ENCODE measurements around the gene OPRD1.
A peak's percentile ranks its signal among the peaks of the same experiment; 100 is the strongest.
"Not testable (repeated sequence)": the region's sequence is repeated elsewhere in the genome, so short reads cannot be mapped to it uniquely, and the experiment has no call there.

The OPRD1 gene

DNA sequence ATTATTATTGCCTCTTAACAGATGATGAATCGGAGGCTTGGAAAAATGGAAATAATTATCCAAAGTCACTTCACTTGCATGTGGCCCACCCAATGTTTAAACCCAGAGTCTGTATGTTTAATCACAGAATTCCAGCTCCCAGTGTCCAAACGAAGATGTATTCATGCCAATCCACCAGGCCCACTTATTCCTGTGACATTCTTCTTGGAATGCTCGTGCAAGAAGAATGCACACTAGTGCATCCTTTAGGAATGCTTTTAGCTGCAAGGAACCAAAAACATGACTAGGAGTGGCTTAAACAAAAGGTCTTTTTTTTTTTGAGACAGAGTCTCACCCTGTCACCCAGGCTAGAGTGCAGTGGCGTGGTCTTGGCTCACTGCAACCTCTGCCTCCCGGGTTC, 8.9 kb upstream of the OPRD1 start:
- DNase-seq, result no peak

DNA sequence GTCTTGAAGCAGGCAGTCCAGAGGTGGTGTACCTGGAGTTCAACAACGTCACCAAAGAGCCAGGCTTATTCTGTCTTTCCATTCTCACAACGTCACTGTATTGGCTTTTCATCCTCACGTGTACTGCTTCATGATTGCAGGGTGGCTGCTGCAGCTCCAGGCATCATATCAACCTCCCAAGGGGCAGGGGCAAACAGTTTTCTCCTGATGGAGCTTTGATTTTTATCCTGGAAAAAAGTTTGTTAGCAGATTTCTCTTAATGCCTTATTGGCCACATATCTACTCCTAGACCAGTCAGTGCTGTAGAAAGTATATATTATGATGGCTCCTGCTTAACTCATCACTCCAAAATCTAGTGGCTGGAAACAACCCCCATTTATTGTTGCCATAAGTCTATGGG, 8.3 kb upstream of the OPRD1 start:
- no peak for DNase-seq

DNA sequence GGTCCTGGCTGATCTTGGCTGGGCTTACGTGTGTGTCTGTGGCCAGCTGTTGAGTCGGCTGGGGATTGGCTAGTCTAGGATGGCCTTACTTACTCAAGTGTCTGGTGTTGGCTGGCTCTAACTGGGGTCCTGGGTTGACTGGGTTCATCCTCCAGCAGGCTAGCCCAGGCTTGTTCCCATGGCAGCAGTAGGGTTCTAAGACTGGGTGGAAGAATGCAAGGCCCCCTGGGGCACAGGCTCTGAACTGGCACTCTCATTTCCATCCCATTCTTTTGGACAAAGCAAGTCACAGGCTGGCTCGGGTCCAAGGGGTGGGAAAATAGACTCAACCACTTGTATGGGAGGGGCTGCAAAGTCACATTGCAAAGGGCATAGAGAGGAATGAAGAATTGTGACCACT, 7.9 kb upstream of the OPRD1 start:
- DNase-seq, result no peak

DNA sequence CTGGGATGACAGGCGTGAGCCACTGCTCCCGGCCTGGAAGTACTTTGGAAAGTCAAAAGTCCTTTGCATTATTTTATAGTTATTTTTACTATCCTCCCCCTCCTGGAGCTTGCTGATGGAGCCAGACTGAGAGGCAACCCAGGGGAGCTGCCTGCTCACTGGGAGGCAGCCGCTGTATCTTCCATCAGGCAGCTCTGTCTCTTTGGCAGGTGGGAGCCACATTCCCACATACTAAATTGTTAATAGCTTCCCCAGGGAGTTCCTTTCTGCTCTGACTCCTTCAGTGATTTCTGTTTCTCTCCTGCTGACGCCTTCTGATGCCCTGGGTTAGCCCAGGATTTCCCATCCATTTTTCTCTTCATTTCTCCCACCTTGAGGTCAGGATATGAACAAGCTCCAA, 4.9 kb upstream of the OPRD1 start:
- DNase-seq, result no peak

DNA sequence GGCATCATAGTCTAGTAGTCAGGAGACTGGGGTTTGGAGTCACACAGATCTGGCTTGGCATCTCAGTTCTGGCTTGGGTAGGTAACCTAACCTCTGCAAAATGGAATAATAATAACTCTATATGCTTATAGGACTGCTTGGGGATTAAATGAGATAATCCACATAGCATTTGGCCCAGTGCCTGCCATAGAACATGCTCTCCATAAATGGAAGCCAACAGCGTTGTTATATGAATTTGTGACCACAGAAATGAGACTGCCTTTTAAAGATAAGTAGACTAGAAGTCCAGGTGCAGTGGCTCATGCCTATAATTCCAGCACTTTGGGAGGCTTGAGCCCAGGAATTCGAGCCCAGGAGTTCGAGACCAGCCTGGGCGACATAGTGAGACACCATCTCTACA, 4.0 kb upstream of the OPRD1 start:
- no peak for DNase-seq

DNA sequence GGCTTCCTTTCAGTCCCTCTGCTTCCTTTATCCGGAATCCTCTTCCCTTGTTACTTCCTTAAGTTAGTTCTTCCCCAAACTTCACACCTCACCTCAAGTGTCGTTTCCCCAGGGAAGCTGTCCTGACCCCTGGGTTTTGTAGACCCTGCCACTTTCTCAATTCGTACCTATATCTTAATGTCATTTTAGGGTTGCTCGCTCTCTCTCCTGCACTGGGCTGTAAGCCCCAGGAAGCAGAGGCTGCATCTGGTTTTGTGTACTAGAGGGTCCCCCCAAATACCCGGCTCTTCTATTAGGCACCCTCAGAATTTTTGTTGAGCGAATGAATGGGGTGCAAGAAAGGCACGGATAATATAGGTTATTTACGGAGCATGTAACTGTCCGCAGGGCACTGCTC, 603 bp upstream of the OPRD1 start:
- DNase-seq, result no peak

DNA sequence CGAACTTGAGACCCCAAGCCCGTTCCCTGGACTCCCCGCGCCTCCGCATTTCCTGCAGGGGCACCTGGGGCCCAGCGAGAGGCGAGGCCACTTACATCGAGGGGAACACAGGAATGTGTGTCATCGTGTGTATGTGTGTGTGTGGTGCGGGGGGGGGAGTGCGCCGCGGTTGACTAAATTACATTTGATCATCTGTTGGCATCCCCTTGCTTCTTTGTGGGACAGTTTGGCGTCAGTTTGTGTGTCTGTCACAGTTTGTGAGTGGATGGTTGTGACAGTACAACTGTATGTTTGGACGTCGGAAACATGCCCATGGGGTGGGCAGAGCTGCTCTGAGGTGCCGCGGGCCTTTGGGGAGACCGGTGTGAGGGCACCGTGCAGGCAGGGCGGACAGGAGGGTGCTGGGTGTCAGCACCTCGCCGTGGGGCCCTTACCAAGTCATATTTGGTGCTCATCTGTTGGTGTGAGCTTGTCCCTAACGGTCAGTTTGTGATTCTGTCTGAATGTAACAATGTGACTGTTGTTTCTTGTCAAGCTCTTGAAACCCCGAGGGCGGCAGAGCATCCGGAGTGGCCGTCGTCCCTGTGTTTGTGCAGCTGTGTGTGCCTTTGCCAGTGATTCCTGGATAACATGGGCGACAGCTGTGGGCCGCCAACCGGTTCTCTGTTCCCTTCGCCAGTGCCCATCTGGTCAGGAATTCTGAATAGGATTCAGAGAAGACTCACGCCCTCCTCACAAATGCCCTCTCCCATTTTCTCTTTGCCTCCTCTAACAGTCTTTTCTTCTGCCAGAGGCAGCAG, 899 bp downstream of the OPRD1 start:
- DNase-seq, result peak; percentile 46

DNA sequence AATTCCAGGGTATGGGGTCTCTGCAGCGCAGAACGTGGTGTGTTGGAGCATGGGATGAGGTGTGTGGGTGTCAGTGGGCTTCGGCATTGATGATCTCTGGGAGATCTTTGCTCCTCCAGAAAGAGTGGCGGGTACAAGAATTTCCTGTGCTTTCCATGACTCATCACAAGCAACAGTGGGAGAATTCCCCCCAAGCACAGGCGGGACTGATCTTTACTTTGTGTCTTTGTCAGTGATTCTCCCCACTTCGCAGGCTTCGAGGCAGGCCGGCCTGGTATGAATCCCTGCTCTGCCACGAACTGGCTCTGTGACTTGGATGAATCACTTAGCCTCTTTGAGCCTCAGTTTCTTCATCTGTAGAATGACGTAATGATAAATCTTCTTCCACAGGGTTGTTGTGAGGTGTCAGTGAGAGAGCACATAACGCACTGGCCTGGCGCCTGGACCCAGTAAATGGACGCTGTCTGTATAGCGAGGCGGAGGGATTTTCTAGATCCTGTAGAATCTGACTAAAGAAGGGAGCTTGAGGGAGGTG, 2.0 kb downstream of the OPRD1 start:
- no peak for DNase-seq

DNA sequence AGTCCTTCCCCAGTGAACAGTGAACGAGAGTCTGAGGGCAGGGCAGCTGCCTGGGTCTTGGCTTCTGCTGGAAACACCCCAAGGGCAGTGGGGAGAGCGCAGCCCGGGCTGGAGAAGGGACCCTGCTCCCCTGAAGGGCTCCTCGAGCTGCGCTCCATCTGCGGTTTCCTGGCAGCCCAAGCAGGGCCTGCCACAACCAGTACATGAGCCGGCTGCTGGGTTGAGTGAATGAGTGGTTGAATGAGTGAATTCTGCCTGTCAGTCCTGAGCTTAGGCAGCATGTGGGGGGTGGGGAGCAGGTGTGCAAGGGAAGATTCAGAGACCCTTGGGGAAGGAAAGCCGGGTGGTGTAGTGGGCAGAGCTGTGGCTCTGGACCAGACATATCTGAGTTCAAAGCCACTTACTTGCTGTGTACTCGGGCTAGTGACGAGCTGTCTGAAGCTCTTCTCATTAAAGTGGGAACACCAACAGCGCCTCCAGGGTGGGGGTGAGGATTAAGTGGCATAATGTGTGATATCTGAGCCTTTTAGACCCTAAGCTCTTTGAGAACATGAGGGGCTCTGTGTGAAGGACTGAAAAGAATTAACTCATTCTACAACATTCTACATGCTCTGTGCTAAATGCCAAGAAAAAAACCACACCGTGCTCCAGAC, 3.7 kb downstream of the OPRD1 start:
- DNase-seq, result no peak

DNA sequence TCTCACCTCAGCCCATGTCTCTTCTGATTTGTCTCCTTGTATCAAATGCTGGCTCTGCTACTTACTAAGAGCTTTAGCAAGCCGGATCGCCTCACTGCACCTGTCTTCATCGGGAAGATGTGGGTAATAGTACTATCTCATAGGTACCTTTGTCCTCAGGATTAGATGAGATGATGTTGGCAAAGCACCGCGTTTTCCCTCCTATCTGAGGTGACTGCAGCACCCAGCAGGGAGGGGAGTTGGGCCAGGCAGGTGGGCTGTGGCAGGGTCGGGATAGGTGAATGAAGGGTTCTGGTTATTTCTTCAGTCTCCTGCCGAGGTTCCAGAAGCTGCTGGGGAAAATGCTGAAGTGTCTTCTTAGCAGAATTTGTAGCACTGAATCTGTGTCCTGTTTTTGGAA, 5.2 kb downstream of the OPRD1 start:
- DNase-seq, result no peak

DNA sequence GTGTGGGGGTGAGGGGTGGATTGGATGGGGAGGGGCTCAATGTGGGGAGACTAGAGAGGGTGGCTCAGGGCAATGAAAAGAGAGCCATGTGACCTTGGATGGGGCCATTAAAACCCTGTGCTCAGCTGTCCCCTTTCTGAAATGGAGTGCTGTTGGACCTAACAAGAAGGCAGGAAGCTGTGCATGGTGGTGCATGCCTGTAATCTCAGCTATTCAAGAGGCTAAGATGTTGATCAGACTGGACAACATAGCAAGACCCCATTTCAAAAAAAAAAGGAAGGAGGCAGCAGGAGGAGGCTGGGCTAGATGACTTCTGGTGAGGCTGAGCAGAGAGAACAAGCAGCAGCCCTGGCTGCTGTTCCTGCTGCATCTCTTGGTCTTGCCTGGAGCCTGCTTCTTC, 7.0 kb downstream of the OPRD1 start:
- no peak for DNase-seq

DNA sequence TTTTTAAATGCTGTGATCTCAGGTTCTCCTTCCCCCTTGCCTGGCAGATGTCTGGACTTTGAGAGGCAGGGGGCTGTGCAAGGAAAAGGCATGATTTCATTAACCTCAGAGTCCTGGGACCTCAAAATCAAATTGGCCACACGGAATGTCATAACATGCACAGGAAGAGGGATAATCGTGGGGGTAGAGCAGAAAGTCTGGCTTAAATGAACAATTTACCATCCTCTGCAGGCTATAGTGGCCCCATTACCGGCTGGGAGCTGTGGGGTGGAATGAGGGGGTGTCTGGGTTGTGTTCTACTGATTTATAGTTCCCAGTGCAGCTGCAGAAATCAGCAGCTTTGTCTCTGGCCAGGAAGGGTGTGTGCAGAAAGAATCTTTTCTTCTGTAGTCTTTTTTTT, 10.8 kb downstream of the OPRD1 start:
- no peak for DNase-seq

DNA sequence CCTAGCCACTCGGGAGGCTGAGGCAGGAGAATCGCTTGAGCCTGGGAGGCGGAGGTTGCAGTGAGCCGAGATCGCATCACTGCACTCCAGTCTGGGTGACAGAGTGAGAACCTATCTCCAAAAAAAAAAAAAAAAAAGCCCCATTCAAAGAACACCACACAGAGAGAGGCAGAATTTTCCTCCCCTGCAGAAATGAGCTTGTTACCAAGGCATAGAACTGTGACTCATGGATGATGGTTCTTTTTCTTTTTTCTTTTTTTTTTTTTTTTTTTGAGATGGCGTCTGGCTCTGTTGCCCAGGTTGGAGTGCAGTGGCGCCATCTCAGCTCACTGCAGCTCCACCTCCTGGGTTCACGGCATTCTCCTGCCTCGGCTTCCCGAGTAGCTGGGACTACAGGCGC, 12.1 kb downstream of the OPRD1 start:
- DNase-seq, result not testable (repeated sequence)

DNA sequence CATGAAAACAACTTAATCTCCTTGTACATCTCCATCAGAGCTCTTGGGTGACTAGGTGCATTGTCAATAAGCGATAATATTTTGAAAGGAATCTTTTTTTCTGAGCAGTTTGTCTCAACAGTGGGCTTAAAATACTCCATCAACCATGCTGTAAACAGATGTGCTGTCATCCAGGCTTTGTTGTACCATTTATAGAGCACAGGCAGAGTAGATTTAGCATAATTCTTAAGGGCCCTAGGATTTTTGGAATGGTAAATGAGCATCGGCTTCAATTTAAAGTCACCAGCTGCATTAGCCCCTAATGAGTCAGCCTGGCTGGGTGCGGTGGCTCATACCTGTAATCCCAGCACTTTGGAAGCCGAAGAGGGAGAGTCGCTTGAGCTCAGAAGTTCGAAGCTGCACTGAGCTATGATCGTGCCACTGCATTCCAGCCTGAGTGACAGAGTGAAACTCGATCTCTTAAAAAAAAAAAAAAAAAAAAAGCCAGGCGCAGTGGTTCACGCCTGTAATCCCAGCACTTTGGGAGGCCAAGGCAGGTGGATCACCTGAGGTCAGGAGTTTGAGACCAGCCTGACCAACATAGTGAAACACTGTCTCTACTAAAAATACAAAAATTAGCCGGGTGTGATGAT, 16.4 kb downstream of the OPRD1 start:
- DNase-seq, result not testable (repeated sequence)

DNA sequence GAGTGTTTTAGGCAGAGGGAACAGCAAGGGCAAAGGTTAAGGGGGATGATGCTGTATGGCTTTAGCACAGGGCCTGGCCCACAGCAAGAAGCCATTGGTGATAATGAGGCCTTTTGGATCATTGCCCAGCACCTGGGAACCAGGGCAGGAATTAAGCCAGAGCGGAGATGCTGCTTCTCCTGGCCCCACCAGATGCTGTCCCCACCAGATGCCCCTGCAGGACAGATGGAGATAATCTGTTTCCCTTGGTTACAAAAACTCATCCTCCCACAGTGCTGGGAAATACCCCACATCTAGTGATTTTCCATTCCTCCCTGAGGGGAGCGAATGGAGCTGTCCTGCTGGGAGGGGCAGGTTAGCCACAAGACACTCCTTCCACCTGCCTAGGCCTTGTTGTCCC, 18.8 kb downstream of the OPRD1 start:
- peak; percentile 80 for DNase-seq

DNA sequence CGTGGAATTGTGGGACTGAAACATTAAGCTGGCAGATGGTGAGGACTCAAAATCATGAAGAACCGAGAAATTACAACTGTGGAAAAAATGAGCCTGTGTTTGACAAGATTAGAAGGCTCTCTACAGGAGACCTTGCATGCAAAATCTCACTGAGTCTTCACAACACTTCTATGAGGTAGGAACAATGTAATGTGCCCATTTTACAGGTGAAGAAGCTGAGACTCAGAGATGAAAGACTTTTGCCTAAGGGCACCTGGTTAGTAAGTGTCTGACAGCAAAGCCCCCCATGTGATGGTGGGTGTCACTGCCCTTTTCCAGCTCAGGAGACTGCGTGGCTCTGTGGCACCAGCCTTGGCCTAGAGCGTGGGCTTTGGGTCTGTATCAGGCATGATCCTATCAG, 21.0 kb downstream of the OPRD1 start:
- no peak for DNase-seq

DNA sequence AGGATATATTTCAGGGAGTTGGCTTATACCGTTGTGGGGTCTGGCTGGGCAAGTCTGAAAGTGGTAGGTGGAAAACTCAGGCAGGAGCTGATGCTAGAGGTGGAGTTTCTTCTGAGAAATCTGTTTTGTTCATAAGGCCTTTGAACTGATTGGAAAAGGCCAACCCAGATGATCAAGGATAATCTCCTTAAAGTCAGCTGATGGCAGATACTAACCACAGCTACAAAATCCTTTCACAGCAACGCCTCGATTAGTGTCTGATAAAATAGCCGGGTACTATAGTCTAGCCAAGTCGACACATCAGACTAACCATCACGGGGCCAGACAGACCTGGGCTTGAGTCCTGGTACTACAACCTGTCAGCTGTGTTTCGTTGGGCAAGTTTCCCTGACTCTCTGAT, 21.4 kb downstream of the OPRD1 start:
- no peak for DNase-seq

DNA sequence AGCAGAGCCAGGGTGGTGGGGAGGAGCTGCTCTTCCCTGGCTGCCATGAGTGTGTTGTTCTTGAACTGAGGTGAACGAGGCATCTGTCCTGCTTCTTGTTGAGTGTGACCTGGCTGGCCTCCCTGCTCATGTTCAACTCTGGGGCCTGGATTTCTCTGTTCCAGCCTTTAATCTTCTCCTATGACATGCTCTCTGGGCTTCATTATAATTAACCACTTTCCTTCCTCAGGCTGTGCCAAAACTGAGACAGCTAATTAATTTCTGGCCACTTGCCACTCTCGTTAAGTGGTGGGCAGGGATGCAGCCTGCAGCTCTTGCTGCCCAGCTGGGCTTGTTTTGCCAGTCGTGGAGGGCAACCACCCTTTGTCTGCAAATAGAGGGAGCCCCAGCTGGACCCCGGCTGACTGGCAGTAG, 23.3 kb downstream of the OPRD1 start:
- DNase-seq, result peak; percentile 98

DNA sequence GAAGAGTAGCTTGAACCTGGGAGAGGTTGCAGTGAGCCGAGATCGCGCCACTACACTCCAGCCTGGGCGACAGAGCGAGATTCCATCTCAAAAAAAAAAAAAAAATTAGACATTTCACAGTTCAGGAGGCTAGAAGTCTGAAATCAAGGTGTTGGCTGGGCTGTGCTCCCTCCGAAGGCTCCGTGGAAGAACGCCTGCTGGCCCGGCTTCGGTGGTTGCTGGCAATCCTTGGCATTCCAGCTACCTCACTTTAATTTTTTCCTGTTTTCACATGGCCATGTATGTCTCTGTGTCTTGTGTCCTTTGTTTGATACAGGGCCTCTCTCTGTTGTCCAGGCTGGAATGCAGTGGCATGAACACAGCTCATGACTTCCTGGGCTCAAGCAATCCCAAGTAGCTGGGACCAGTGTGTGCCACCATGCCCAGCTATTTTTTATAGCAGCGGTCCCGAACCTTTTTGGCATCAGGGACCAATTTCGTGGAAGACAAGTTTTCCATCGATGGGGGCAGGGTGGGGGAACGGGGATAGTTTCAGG, 24.5 kb downstream of the OPRD1 start:
- DNase-seq, result no peak

DNA sequence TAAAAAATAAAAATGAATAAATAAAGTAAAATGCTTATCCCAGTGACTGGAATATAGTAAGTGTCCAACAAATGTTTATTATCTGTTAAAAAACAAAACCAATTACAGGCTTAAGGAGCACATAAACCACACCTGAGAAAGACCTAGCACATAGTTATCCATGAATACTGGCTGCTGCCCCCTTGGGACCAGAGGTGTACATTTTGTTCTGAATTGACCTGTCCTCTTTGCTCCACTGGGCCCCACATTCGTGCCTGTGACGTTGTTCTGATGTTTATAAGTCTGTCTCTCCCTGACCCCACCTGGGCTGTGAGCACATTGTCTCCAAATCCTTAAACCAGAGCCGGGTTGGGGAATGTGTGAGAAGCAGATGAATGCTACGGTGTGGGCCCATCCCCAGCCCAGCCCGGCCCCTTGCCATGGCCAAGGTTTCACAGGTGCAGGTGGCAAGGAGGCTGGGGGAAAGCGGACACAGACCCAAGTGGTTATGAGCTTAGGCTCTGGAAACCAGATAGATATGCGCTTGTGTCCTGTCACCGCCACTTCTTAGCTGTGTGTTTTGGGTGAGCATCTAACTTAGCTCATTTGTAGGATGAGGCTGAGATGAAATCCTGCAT, 29.1 kb downstream of the OPRD1 start:
- no peak for DNase-seq

DNA sequence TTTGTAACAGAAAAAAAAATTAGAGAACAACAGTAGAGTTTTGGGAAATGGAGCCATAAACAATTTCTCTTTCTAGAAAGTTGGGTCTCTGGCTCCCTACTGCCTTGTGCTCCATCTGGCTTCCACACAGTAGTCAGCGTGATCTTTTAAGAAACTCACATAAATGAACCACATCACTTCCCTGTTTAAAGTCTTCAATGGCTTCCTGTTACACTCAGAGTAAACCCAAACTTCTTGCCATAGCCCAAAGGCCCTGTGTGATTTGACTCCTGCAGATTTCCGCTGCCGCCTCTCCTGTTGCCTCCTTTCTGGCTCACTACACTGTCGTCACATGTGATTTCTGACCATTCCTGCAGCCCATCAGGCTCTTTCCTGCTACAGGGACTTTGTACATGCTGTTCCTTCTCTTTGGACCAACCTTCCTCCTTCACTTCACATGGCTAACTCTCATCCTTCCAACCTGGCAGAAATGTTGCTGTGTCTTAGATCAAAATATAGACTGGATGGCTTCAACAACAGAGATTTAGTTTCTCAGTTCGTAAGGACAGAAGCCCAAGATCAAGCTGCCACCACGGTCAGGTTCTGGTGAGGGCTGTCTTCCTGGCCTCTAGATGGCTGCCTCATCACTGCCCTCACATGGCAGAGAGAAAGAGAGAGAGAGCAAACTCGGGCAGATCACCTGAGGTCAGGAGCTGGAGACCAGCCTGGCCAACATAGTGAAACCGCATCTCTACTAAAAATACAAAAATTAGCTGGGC, 34.0 kb downstream of the OPRD1 start:
- no peak for DNase-seq

DNA sequence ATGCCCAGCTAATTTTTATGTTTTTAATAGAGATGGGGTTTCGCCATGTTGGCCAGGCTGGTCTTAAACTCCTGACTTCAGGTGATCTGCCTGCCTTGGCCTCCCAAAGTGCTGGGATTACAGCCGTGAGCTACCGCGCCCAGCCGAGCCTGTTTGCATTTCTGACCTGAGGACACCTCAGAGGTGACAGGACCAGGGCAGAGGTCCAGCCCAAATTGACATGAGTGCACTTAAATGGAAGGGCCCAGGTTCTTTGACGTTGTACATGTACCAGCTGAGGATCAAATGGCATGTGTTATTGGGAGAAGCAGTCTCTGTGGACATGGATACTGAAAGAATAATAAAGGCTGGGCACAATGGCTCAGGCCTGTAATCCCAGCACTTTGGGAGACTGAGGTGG, 35.2 kb downstream of the OPRD1 start:
- DNase-seq, result not testable (repeated sequence)

DNA sequence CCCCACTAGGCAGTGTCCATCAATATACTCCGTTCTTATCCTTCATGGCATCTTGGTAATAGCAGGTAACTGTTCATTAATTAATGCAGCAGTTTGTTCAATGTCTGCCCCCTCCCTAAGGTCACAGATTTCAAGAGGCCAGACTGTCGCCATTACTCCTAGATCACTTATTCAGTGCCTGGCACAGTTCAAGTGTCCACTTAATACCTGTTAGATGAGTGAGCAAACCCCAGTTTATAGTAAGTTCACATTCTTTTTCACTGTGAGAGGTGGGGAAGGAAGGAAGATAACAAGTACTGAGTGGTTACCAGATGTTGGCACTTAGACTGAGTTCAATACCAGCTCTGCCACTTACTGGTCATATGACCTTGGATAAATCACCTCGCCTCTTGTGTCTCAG, 36.4 kb downstream of the OPRD1 start:
- DNase-seq, result no peak
